ENCODE data around the gene CDH13. TPM values are rescaled to one million over a fixed set of nuclear protein-coding genes. Genes with fewer than 3 reads are reported as not detected.

CDH13 gene
- total and polyA plus RNA-seq, 10 of the 15 experiments (the other 5 are each of a cell fraction or from before 2014, with no cell fraction given), result under 0.01 to 0.05 TPM; not detected in 8

GRCh38 chr16:82761236-82761635 is 134.5 kb downstream of the CDH13 start:
- no peaks in the 10 kb centered on the region for H3K79me2 ChIP-seq (ENCODE audit: control insufficient read depth, insufficient read depth, low read length)
- no peaks in the 10 kb centered on the region for H3K4me1 ChIP-seq (ENCODE audit: control insufficient read depth, insufficient read depth, low read length)
- FAIRE-seq, result no peak
- H3K4me3 ChIP-seq, result no peak overlapping the region
- H3K9ac ChIP-seq (ENCODE audit: control insufficient read depth, insufficient read depth, low read length), result no peak overlapping the region
- RAD21 ChIA-PET (ENCODE audit: unreplicated experiment), result no interaction called here
- no peaks in the 10 kb centered on the region for H3K27me3 ChIP-seq (replicated peaks in 1 of 2; ENCODE audit: control insufficient read depth in 2 of 2, insufficient read depth in 2 of 2, low read length in 1 of 2)
- H3K4me2 ChIP-seq (ENCODE audit: control insufficient read depth, insufficient read depth), result no peak overlapping the region
- SMC1A ChIA-PET (ENCODE audit: uncharacterized antibody, unreplicated experiment), result no interaction called here
- no TSS peak for BruUV-seq (replicated peaks)
- POLR2A ChIA-PET, result no interaction called here
- TF ChIP-seq SUPT20H (IDR thresholded peaks at IDR 0.05; ENCODE audit: borderline replicate concordance, control insufficient read depth, low read depth, low read length) (no peak), IRF4 (IDR thresholded peaks at IDR 0.05; ENCODE audit: low read depth, low read length) (no peak), POLR2A (IDR thresholded peaks at IDR 0.05; ENCODE audit: low read depth, low read length) (no peak), MYB (IDR thresholded peaks at IDR 0.05; ENCODE audit: borderline replicate concordance, low read depth, low read length) (no peak), MAX (IDR thresholded peaks at IDR 0.05; ENCODE audit: low read depth, low read length) (no peak), IKZF2 (IDR thresholded peaks at IDR 0.05) (no peak), SREBF2 (IDR thresholded peaks at IDR 0.05; ENCODE audit: low read length) (no peak), ZSCAN29 (IDR thresholded peaks at IDR 0.05) (no peak)
- H3K9me3 ChIP-seq (replicated peaks; ENCODE audit: control insufficient read depth, insufficient read depth, low read length), result no peaks in the 10 kb centered on the region
- H2AFZ ChIP-seq (ENCODE audit: control insufficient read depth, low read depth, low read length), result no peak overlapping the region
- intact Hi-C loops (cut with micrococcal nuclease; ENCODE audit: unreplicated experiment) (no loop called here), in situ Hi-C loops (cut with MboI) (no loop called here)
- H3K36me3 ChIP-seq (ENCODE audit: control insufficient read depth in 2 of 2, insufficient read depth in 2 of 2, low read length in 1 of 2), result no peaks in the 10 kb centered on the region
- CTCF ChIA-PET, result no interaction called here
- WGBS (ENCODE audit: insufficient coverage, insufficient replicate concordance, low lambda C conversion rate, missing lambda C conversion rate), result 62% methylated on average over 4 of the region's 4 CpGs
- H3K27ac ChIP-seq (ENCODE audit: control insufficient read depth, insufficient read depth), result no peak overlapping the region
- ATAC-seq, result no peak
- no peaks in the 10 kb centered on the region for H4K20me1 ChIP-seq (ENCODE audit: control insufficient read depth, insufficient read depth)
- no peak for DNase-seq (ENCODE audit: low read depth, low spot score)

GRCh38 chr16:82761858-82762257 is 135.1 kb downstream of the CDH13 start:
- intact Hi-C loops (cut with micrococcal nuclease; ENCODE audit: unreplicated experiment) (no loop called here), in situ Hi-C loops (cut with MboI) (no loop called here)
- no peaks in the 10 kb centered on the region for H3K27me3 ChIP-seq (replicated peaks in 1 of 2; ENCODE audit: control insufficient read depth in 2 of 2, insufficient read depth in 2 of 2, low read length in 1 of 2)
- H2AFZ ChIP-seq (ENCODE audit: control insufficient read depth, low read depth, low read length), result no peak overlapping the region
- no peak for ATAC-seq
- 4% methylated on average over 3 of the region's 3 CpGs for WGBS (ENCODE audit: insufficient coverage, insufficient replicate concordance, low lambda C conversion rate, missing lambda C conversion rate)
- ChIA-PET POLR2A (no interaction called here), CTCF (no interaction called here), SMC1A (ENCODE audit: uncharacterized antibody, unreplicated experiment) (interaction anchor here (0.6 kb wide), 1 partner anchor 23 kb away, joined by 3 read pairs; no protein-coding TSS in a partner anchor), RAD21 (ENCODE audit: unreplicated experiment) (no interaction called here)
- no peaks in the 10 kb centered on the region for H3K79me2 ChIP-seq (ENCODE audit: control insufficient read depth, insufficient read depth, low read length)
- no peak overlapping the region for H3K4me2 ChIP-seq (ENCODE audit: control insufficient read depth, insufficient read depth)
- no peak overlapping the region for H3K9ac ChIP-seq (ENCODE audit: control insufficient read depth, insufficient read depth, low read length)
- H3K9me3 ChIP-seq (replicated peaks; ENCODE audit: control insufficient read depth, insufficient read depth, low read length), result no peaks in the 10 kb centered on the region
- H3K4me3 ChIP-seq, result no peak overlapping the region
- no peaks in the 10 kb centered on the region for H3K4me1 ChIP-seq (ENCODE audit: control insufficient read depth, insufficient read depth, low read length)
- no peaks in the 10 kb centered on the region for H4K20me1 ChIP-seq (ENCODE audit: control insufficient read depth, insufficient read depth)
- no peak for DNase-seq (ENCODE audit: low read depth, low spot score)
- H3K27ac ChIP-seq (ENCODE audit: control insufficient read depth, insufficient read depth), result no peak overlapping the region
- no peaks in the 10 kb centered on the region for H3K36me3 ChIP-seq (ENCODE audit: control insufficient read depth in 2 of 2, insufficient read depth in 2 of 2, low read length in 1 of 2)
- FAIRE-seq, result no peak
- BruUV-seq (replicated peaks), result no TSS peak
- no peak for TF ChIP-seq MEF2A (IDR thresholded peaks at IDR 0.05; ENCODE audit: insufficient read depth, low read depth, low read length)
- TF ChIP-seq GATAD2B (conservative IDR thresholded peaks at IDR 0.05; ENCODE audit: low read depth), result no peak
- no peak for TF ChIP-seq FOXM1 (IDR thresholded peaks at IDR 0.05; ENCODE audit: low read depth, low read length)
- no peak for TF ChIP-seq TCF12 (IDR thresholded peaks at IDR 0.05; ENCODE audit: low read depth, low read length)
- no peak for TF ChIP-seq NR2C1 (IDR thresholded peaks at IDR 0.05)
- TF ChIP-seq SMAD5 (IDR thresholded peaks at IDR 0.05; ENCODE audit: low read depth), result no peak
- TF ChIP-seq ESRRA (IDR thresholded peaks at IDR 0.05; ENCODE audit: low read length), result no peak
- TF ChIP-seq STAT1 (conservative IDR thresholded peaks at IDR 0.05), result no peak
- no peak for TF ChIP-seq POU2F2 (IDR thresholded peaks at IDR 0.05; ENCODE audit: borderline replicate concordance, low read depth, low read length)
- no peak for TF ChIP-seq ATF3 (IDR thresholded peaks at IDR 0.05; ENCODE audit: borderline replicate concordance, extremely low read depth, low read depth, low read length)
- TF ChIP-seq CBFB (IDR thresholded peaks at IDR 0.05; ENCODE audit: low read depth), result no peak
- TF ChIP-seq TBL1XR1 (IDR thresholded peaks at IDR 0.05; ENCODE audit: low read depth, low read length), result no peak
- TF ChIP-seq JUNB (IDR thresholded peaks at IDR 0.05), result no peak
- no peak for TF ChIP-seq HCFC1 (IDR thresholded peaks at IDR 0.05; ENCODE audit: low read length)
- no peak for TF ChIP-seq ZBED1 (IDR thresholded peaks at IDR 0.05; ENCODE audit: borderline replicate concordance)
